Measurements from ENCODE around the gene SNX27.

DNA sequence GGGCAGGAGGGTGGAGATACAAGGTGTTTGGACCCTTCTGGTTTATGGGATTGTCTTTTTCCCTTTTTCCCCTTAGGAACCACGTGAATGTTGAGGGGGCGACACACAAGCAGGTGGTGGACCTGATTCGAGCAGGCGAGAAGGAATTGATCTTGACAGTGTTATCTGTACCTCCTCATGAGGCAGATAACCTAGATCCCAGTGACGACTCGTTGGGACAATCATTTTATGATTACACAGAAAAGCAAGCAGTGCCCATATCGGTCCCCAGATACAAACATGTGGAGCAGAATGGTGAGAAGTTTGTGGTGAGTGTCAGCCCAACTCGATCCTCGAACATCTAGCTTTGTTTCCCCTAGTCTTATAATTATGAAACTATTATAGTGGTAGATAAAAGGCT is 27.0 kb downstream of the SNX27 start:
- TF ChIP-seq, protein P1, sequence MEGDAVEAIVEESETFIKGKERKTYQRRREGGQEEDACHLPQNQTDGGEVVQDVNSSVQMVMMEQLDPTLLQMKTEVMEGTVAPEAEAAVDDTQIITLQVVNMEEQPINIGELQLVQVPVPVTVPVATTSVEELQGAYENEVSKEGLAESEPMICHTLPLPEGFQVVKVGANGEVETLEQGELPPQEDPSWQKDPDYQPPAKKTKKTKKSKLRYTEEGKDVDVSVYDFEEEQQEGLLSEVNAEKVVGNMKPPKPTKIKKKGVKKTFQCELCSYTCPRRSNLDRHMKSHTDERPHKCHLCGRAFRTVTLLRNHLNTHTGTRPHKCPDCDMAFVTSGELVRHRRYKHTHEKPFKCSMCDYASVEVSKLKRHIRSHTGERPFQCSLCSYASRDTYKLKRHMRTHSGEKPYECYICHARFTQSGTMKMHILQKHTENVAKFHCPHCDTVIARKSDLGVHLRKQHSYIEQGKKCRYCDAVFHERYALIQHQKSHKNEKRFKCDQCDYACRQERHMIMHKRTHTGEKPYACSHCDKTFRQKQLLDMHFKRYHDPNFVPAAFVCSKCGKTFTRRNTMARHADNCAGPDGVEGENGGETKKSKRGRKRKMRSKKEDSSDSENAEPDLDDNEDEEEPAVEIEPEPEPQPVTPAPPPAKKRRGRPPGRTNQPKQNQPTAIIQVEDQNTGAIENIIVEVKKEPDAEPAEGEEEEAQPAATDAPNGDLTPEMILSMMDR (conservative IDR thresholded peaks at IDR 0.05 in 1 of 2, IDR thresholded peaks at IDR 0.05 in 1 of 2; ENCODE audit: low read depth in 1 of 2, low read length in 2 of 2): no peak
- TF ChIP-seq EZH2 (IDR thresholded peaks at IDR 0.05; ENCODE audit: low read length, missing control alignments): no peak

Data from fibroblast of lung (primary cell).